ENCODE measurements around the gene CFAP410.

- TF ChIP-seq ZFP30 (CRISPR knock-in tag; IDR thresholded peaks at IDR 0.05) (no peak), ZFP3 (CRISPR knock-in tag; IDR thresholded peaks at IDR 0.05) (no peak), ZNF8 (CRISPR knock-in tag; IDR thresholded peaks at IDR 0.05) (no peak), ZNF565 (CRISPR knock-in tag; conservative IDR thresholded peaks at IDR 0.05; ENCODE audit: low read depth) (no peak)
Observed at GRCh38 chr21:44381874-44382273, 42.7 kb upstream of the CFAP410 start.
